Mesenchymal stem cell (in vitro differentiated cells and primary cell): ENCODE measurements around the gene PAF1.

Experiments
- DNase-seq: peaks from one replicate; pipeline ENCODE4 v3.0.0-alpha.2; 2013
- H2AFZ ChIP-seq: one replicate; pipeline ENCODE4 v1.6.1; 2013; ENCODE audit warnings: low read depth, mild to moderate bottlenecking, control low read depth, inconsistent platforms, low read length, moderate library complexity
- H2AK5ac ChIP-seq: 2 replicates; pipeline ENCODE4 v1.6.1; 2013; ENCODE audit warnings: low read length, moderate library complexity, mild to moderate bottlenecking, inconsistent platforms; ENCODE audit not compliant: severe bottlenecking
- H2BK120ac ChIP-seq: one replicate; pipeline ENCODE4 v1.6.1; 2013; ENCODE audit warnings: low read depth, mild to moderate bottlenecking, inconsistent platforms, low read length, moderate library complexity
- H2BK12ac ChIP-seq, 2 experiments: one replicate each; pipeline ENCODE4 v1.6.1; 2013; ENCODE audit warnings: inconsistent platforms in 2 of 2, low read length in 2 of 2, mild to moderate bottlenecking in 2 of 2, moderate library complexity in 2 of 2, control low read depth in 1 of 2
- H2BK15ac ChIP-seq: one replicate; pipeline ENCODE4 v1.6.1; 2013; ENCODE audit warnings: mild to moderate bottlenecking, low read depth, inconsistent platforms; ENCODE audit not compliant: poor library complexity, severe bottlenecking
- H2BK5ac ChIP-seq: 2 replicates; pipeline ENCODE4 v1.6.1; 2013; ENCODE audit warnings: low read depth, mild to moderate bottlenecking, low read length, control low read depth, inconsistent platforms; ENCODE audit not compliant: poor library complexity, severe bottlenecking
- H3K14ac ChIP-seq, 2 experiments: one replicate each; pipeline ENCODE4 v1.6.1; 2013; ENCODE audit warnings: inconsistent platforms in 2 of 2, low read length in 2 of 2, control low read depth in 1 of 2, mild to moderate bottlenecking in 1 of 2, moderate library complexity in 1 of 2
- H3K18ac ChIP-seq, 2 experiments: one replicate each; pipeline ENCODE4 v1.6.1; 2013; ENCODE audit warnings: inconsistent platforms in 2 of 2, low read length in 2 of 2, control low read depth in 1 of 2, low read depth in 1 of 2, mild to moderate bottlenecking in 1 of 2
- H3K23ac ChIP-seq, 2 experiments: one replicate each; pipeline ENCODE4 v1.6.1; 2013; ENCODE audit warnings: inconsistent platforms in 2 of 2, low read length in 2 of 2, mild to moderate bottlenecking in 2 of 2, moderate library complexity in 2 of 2, control low read depth in 1 of 2
- H3K27ac ChIP-seq: 2 replicates; pipeline ENCODE4 v1.5.1; 2013; ENCODE audit warnings: mild to moderate bottlenecking, moderate library complexity, low read length, control low read depth, inconsistent platforms; ENCODE audit not compliant: poor library complexity, severe bottlenecking
- H3K27me3 ChIP-seq, 2 experiments: 2 replicates each; pipeline versions ENCODE4 v1.6.1 to v1.7.0; 2013; ENCODE audit warnings: low read length in 2 of 2, mild to moderate bottlenecking in 2 of 2, moderate library complexity in 2 of 2, control low read depth in 1 of 2, inconsistent platforms in 1 of 2; ENCODE audit not compliant: control insufficient read depth in 1 of 2, insufficient read depth in 1 of 2
- H3K36me3 ChIP-seq, 2 experiments: 2 replicates each; pipeline versions ENCODE4 v1.6.1 to v1.7.0; 2013; ENCODE audit warnings: low read length in 2 of 2, control low read depth in 1 of 2, inconsistent platforms in 1 of 2, low read depth in 1 of 2, mild to moderate bottlenecking in 1 of 2; ENCODE audit not compliant: insufficient read depth in 2 of 2, control insufficient read depth in 1 of 2
- H3K4ac ChIP-seq, 2 experiments: one replicate each; pipeline ENCODE4 v1.6.1; 2013; ENCODE audit warnings: inconsistent platforms in 2 of 2, low read length in 2 of 2, mild to moderate bottlenecking in 2 of 2, moderate library complexity in 2 of 2, control low read depth in 1 of 2, low read depth in 1 of 2
- H3K4me1 ChIP-seq: 2 replicates; pipeline ENCODE4 v1.6.1; 2013; ENCODE audit warnings: low read depth, low read length, control low read depth; ENCODE audit not compliant: control insufficient read depth, insufficient read depth
- H3K4me2 ChIP-seq: 2 replicates; pipeline ENCODE4 v1.6.1; 2013; ENCODE audit warnings: low read length, mild to moderate bottlenecking, inconsistent platforms; ENCODE audit not compliant: poor library complexity, severe bottlenecking
- H3K4me3 ChIP-seq, 2 experiments: 2 replicates each; pipeline versions ENCODE4 v1.5.1 to v1.7.0; 2013; ENCODE audit warnings: low read length in 2 of 2, mild to moderate bottlenecking in 2 of 2, control low read depth in 1 of 2, low read depth in 1 of 2; ENCODE audit not compliant: insufficient read depth in 1 of 2
- H3K79me1 ChIP-seq: replicated peaks from 2 replicates; pipeline ENCODE4 v1.6.1; 2013; ENCODE audit warnings: mild to moderate bottlenecking, control low read depth, low read length, inconsistent platforms; ENCODE audit not compliant: poor library complexity, severe bottlenecking
- H3K9ac ChIP-seq: 2 replicates; pipeline ENCODE4 v1.7.0; 2013; ENCODE audit warnings: mild to moderate bottlenecking, low read length, moderate library complexity
- H3K9me3 ChIP-seq: 2 replicates; pipeline ENCODE4 v1.7.0; 2013; ENCODE audit warnings: mild to moderate bottlenecking, low read length; ENCODE audit not compliant: control insufficient read depth
- H4K8ac ChIP-seq: one replicate; pipeline ENCODE4 v1.6.1; 2013; ENCODE audit warnings: inconsistent platforms, mild to moderate bottlenecking, low read length, moderate library complexity
- H4K91ac ChIP-seq: one replicate; pipeline ENCODE4 v1.6.1; 2013; ENCODE audit warnings: mild to moderate bottlenecking, low read length, inconsistent platforms
- WGBS: methylation state at CpG from one replicate; pipeline ENCODE4 v1.1.7; 2013; ENCODE audit warnings: mixed read lengths; 5-methylcytosine and 5-hydroxymethylcytosine counted together

Gene PAF1

GRCh38 chr19:39432677-39433025, 41.7 kb upstream of the PAF1 start:
- H3K23ac ChIP-seq, result no peak overlapping the region
- no peaks in the 10 kb centered on the region for H3K9me3 ChIP-seq
- no peak overlapping the region for H2BK15ac ChIP-seq
- no peak overlapping the region for H3K4me2 ChIP-seq
- H4K8ac ChIP-seq, result no peak overlapping the region
- no peaks in the 10 kb centered on the region for H3K27me3 ChIP-seq
- H2AK5ac ChIP-seq, result no peak overlapping the region
- WGBS, result 98% methylated on average over 7 of the region's 8 CpGs
- H3K18ac ChIP-seq, result no peak overlapping the region
- H3K9ac ChIP-seq, result no peak overlapping the region
- no peak overlapping the region for H3K27ac ChIP-seq
- no peak overlapping the region for H2BK5ac ChIP-seq
- no peak overlapping the region for H3K4me3 ChIP-seq
- H4K91ac ChIP-seq, result no peak overlapping the region
- no peak overlapping the region for H2BK12ac ChIP-seq
- H2AFZ ChIP-seq, result no peak overlapping the region
- H3K4ac ChIP-seq, result no peak overlapping the region
- peaks cover 12% of the 10 kb centered on the region for H3K79me1 ChIP-seq
- peaks cover 40% of the 10 kb centered on the region for H3K4me1 ChIP-seq
- H3K14ac ChIP-seq, result no peak overlapping the region
- no peak overlapping the region for H2BK120ac ChIP-seq
- DNase-seq, result no peak
- H3K36me3 ChIP-seq, result peaks cover 33 to 35% of the 10 kb centered on the region in 2 experiments

GRCh38 chr19:39430675-39431593, 40.0 kb upstream of the PAF1 start:
- 32% methylated on average over 24 of the region's 25 CpGs for WGBS
- Histone ChIP-seq H2AFZ (no peak overlapping the region), H3K27me3 (no peaks in the 10 kb centered on the region), H2BK120ac (peak overlapping the region; percentile 80), H3K79me1 (peaks cover 6% of the 10 kb centered on the region), H2BK5ac (peak overlapping the region; percentile 93), H3K14ac (peak overlapping the region in 1 of 2 experiments; percentile 35), H4K91ac (peak overlapping the region; percentile 44), H3K23ac (peak overlapping the region in 1 of 2 experiments; percentile 23), H2BK15ac (peak overlapping the region; percentile 94), H2AK5ac (peak overlapping the region; percentile 96), H2BK12ac (peak overlapping the region; percentile 69 to 75), H3K9ac (no peak overlapping the region), H3K4ac (peak overlapping the region; percentile 71 to 82), H4K8ac (peak overlapping the region; percentile 95), H3K36me3 (peaks cover 33 to 39% of the 10 kb centered on the region in 2 experiments), H3K9me3 (no peaks in the 10 kb centered on the region), H3K18ac (peak overlapping the region; percentile 80 to 85), H3K27ac (peak overlapping the region; percentile 98), H3K4me3 (no peak overlapping the region), H3K4me1 (peaks cover 42% of the 10 kb centered on the region), H3K4me2 (no peak overlapping the region)
- DNase-seq, result peak; percentile 100

DNA sequence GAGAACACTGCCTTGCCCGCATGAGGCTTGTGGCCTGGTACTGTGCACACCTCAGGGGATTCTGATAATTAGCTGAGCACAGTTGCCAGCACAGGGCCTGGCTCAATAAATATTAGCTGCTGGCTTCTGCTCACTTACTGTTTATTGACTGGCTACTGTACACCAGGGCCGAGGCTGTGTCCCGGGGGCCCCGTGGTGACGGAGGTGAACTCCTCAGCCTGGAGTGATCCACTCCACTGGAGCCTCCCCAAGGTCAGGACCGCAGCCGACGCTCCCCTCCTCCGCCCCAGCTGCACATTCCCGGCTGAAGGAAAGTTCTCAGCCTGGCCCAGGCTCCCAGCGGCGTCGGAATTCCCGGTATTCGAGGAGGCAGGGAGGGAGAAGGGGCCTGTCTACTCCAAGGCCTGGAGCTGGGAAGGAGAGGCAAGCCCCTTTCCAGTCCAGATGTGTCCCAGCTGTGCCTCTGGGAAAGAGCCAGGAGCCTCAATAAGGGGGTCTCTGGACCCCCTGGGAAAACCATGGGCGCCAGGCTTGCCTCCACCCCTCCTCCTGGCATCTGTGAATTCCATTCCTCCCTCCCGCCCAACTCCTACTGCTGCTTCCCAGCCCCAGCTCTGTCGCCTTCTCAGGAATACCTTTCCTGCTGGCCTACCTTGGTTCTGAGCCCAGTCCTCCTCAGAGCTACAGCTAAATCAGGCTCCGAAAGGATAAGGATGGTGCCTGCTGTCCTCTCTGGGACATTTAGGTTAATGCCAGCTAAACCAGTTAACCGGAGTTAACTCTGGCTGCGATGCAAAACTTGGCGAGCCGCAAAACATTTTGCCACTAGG, 37.6 kb upstream of the PAF1 start:
- H2AFZ ChIP-seq, result no peak overlapping the region
- peak overlapping the region; percentile 33 for H2BK5ac ChIP-seq
- peak overlapping the region; percentile 79 for H4K8ac ChIP-seq
- peak overlapping the region; percentile 11 to 44 for H2BK12ac ChIP-seq
- peak overlapping the region; percentile 3 to 20 for H3K4ac ChIP-seq
- peak overlapping the region; percentile 83 for H2BK15ac ChIP-seq
- peak overlapping the region; percentile 11 for H2AK5ac ChIP-seq
- no peak overlapping the region for H3K14ac ChIP-seq
- peak overlapping the region; percentile 43 for H2BK120ac ChIP-seq
- H4K91ac ChIP-seq, result peak overlapping the region; percentile 36
- WGBS, result 30% methylated on average over 16 of the region's 23 CpGs
- H3K9me3 ChIP-seq, result no peaks in the 10 kb centered on the region
- H3K79me1 ChIP-seq, result peaks cover 18% of the 10 kb centered on the region
- H3K4me1 ChIP-seq, result peaks cover 34% of the 10 kb centered on the region
- peak overlapping the region; percentile 89 for H3K27ac ChIP-seq
- H3K23ac ChIP-seq, result no peak overlapping the region
- H3K9ac ChIP-seq, result peak overlapping the region; percentile 67
- peak; percentile 98 for DNase-seq
- peak overlapping the region; percentile 15 for H3K4me2 ChIP-seq
- H3K18ac ChIP-seq, result peak overlapping the region; percentile 9 to 72
- H3K4me3 ChIP-seq, result peak overlapping the region in 1 of 2 experiments; percentile 45
- H3K36me3 ChIP-seq, result peaks cover 31 to 51% of the 10 kb centered on the region in 2 experiments
- no peaks in the 10 kb centered on the region for H3K27me3 ChIP-seq
